Kidney capillary endothelial cell (primary cell): ENCODE measurements around the gene ARAP1.

Source experiments
- DNase-seq: peaks from one replicate; pipeline ENCODE4 v3.0.0-alpha.2; 2018; ENCODE audit warnings: low spot score

The ARAP1 gene

GRCh38 chr11:72779495-72780128 lies 27.4 kb upstream of the ARAP1 start:
- DNase-seq = no peak

GRCh38 chr11:72778535-72779494 lies 26.6 kb upstream of the ARAP1 start:
- no peak for DNase-seq

GRCh38 chr11:72777755-72778278 lies 25.6 kb upstream of the ARAP1 start:
- no peak for DNase-seq

- no peak for DNase-seq
Observed at GRCh38 chr11:72776844-72777754, 24.9 kb upstream of the ARAP1 start.

- DNase-seq = no peak
Observed at GRCh38 chr11:72776117-72776843, 24.1 kb upstream of the ARAP1 start.

- DNase-seq = no peak
Observed at GRCh38 chr11:72775288-72776110, 23.3 kb upstream of the ARAP1 start.

GRCh38 chr11:72774499-72774898 lies 22.3 kb upstream of the ARAP1 start:
- DNase-seq = no peak

- DNase-seq = no peak
Observed at GRCh38 chr11:72773696-72774095, 21.5 kb upstream of the ARAP1 start.

- no peak for DNase-seq
Observed at GRCh38 chr11:72773291-72773690, 21.1 kb upstream of the ARAP1 start.

- DNase-seq = no peak
Observed at GRCh38 chr11:72772059-72772458, 19.9 kb upstream of the ARAP1 start.

- no peak for DNase-seq
Observed at GRCh38 chr11:72771507-72771906, 19.3 kb upstream of the ARAP1 start.

- no peak for DNase-seq
Observed at GRCh38 chr11:72770799-72771198, 18.6 kb upstream of the ARAP1 start.

- no peak for DNase-seq
Observed at GRCh38 chr11:72769680-72770079, 17.5 kb upstream of the ARAP1 start.

GRCh38 chr11:72768581-72768980 lies 16.4 kb upstream of the ARAP1 start:
- DNase-seq = no peak

GRCh38 chr11:72767203-72768062 lies 15.2 kb upstream of the ARAP1 start:
- no peak for DNase-seq

GRCh38 chr11:72766152-72766902 lies 14.1 kb upstream of the ARAP1 start:
- no peak for DNase-seq

- no peak for DNase-seq
Observed at GRCh38 chr11:72764503-72764902, 12.3 kb upstream of the ARAP1 start.

GRCh38 chr11:72763823-72764222 lies 11.6 kb upstream of the ARAP1 start:
- DNase-seq = no peak
